Adipose tissue (tissue), 3 donors: ENCODE measurements around the gene OR4F6. TPM values are rescaled to one million over a fixed set of nuclear protein-coding genes. Genes with fewer than 3 reads are reported as not detected.

Experiments used
- polyA plus RNA-seq, 3 donors: library from polyadenylated mRNA; stranded (reverse); fragments of 200-250 nt; gene quantifications; one replicate each; pipeline ENCODE4 v1.2.3, GENCODE V29; 2013
- donor health status: healthy with polysubstance abuse.
- donor health status: Bipolar disorder and iron deficiency.
- donor health status: healthy.

The OR4F6 gene
- polyA plus RNA-seq, 3 donors = not detected

Other genes with a start within 250 kb of the OR4F6 start
- 10 to 100 TPM; 20.0 to 38.2 (median 37.1) TPM for gene TM2D3, start 151.1 kb upstream of the OR4F6 start, polyA plus RNA-seq
- gene TARS3, start 79.0 kb upstream of the OR4F6 start, polyA plus RNA-seq = 1 to 10 TPM; 5.5 to 8.2 (median 6.7) TPM
- gene OR4F15, start 8.7 kb downstream of the OR4F6 start, polyA plus RNA-seq = not detected